ENCODE results near the gene S1PR3.

DNA sequence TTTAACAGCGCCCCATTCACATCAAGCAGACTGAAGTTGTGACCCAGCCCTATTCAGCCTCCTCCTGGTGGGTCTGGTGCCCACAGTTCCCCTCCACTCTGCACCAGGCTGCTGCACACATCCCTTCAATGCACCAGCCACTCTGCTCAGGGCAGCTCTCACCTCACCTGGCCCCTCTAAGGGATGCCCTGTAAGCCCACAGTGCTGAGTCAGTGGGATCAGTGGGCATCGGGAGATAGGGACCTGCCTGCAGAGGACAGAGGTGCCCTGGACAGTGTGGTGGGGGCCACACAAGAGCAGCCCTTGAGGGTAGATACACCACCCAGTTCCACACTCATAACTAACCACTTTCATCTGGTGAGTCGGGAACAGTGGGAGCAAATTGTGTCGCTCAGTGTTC is 38.3 kb upstream of the S1PR3 start:
- TF ChIP-seq, protein P1, sequence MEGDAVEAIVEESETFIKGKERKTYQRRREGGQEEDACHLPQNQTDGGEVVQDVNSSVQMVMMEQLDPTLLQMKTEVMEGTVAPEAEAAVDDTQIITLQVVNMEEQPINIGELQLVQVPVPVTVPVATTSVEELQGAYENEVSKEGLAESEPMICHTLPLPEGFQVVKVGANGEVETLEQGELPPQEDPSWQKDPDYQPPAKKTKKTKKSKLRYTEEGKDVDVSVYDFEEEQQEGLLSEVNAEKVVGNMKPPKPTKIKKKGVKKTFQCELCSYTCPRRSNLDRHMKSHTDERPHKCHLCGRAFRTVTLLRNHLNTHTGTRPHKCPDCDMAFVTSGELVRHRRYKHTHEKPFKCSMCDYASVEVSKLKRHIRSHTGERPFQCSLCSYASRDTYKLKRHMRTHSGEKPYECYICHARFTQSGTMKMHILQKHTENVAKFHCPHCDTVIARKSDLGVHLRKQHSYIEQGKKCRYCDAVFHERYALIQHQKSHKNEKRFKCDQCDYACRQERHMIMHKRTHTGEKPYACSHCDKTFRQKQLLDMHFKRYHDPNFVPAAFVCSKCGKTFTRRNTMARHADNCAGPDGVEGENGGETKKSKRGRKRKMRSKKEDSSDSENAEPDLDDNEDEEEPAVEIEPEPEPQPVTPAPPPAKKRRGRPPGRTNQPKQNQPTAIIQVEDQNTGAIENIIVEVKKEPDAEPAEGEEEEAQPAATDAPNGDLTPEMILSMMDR (IDR thresholded peaks at IDR 0.05) = no peak
- TF ChIP-seq POLR2A (IDR thresholded peaks at IDR 0.05; ENCODE audit: low read length) = no peak
- no peak for TF ChIP-seq KDM1A (IDR thresholded peaks at IDR 0.05; ENCODE audit: low read depth)

Data from A549 (cell line).